ENCODE data around the gene MAP3K19. TPM values are rescaled to one million over a fixed set of nuclear protein-coding genes. Genes with fewer than 3 reads are reported as not detected.
"Not testable (repeated sequence)": the region's sequence is repeated elsewhere in the genome, so short reads cannot be mapped to it uniquely, and the experiment has no call there.

The MAP3K19 gene
- total RNA-seq, 2 donors from 2014 or later = not detected

- DNase-seq (ENCODE audit: low spot score) (no peak), ATAC-seq (ENCODE audit: insufficient number of reproducible peaks, low FRiP score, low read depth) (no peak)
- Histone ChIP-seq H3K4me3 (no peak overlapping the region), H3K27me3 (replicated peaks; ENCODE audit: insufficient read depth) (no peaks in the 10 kb centered on the region), H3K27ac (peak overlapping the region; percentile 23 to 24), H3K36me3 (no peaks in the 10 kb centered on the region), H3K4me1 (ENCODE audit: control insufficient read depth in 1 of 2, low read depth in 2 of 2) (peaks cover 8 to 36% of the 10 kb centered on the region in 2 donors), H3K9me3 (no peaks in the 10 kb centered on the region)
- TF ChIP-seq CTCF (IDR thresholded peaks at IDR 0.05) = no peak
Observed at GRCh38 chr2:135050684-135051083, 3.4 kb upstream of the MAP3K19 start.

- Histone ChIP-seq H3K27ac (peak overlapping the region; percentile 23 to 24), H3K36me3 (no peaks in the 10 kb centered on the region), H3K27me3 (replicated peaks; ENCODE audit: insufficient read depth) (no peaks in the 10 kb centered on the region), H3K4me1 (ENCODE audit: control insufficient read depth in 1 of 2, low read depth in 2 of 2) (peaks cover 8 to 33% of the 10 kb centered on the region in 2 donors), H3K4me3 (no peak overlapping the region), H3K9me3 (no peaks in the 10 kb centered on the region)
- TF ChIP-seq CTCF (IDR thresholded peaks at IDR 0.05) = no peak
- DNase-seq (ENCODE audit: low spot score) = no peak
- ATAC-seq (ENCODE audit: insufficient number of reproducible peaks, low FRiP score, low read depth) = no peak
Observed at GRCh38 chr2:135050132-135050531, 2.9 kb upstream of the MAP3K19 start.

- no peaks in the 10 kb centered on the region for H3K36me3 ChIP-seq
- H3K9me3 ChIP-seq = no peaks in the 10 kb centered on the region
- H3K27ac ChIP-seq = no peak overlapping the region
- no peak overlapping the region for H3K4me3 ChIP-seq
- peaks cover under 1 to 12% of the 10 kb centered on the region in 2 donors for H3K4me1 ChIP-seq (ENCODE audit: control insufficient read depth in 1 of 2, low read depth in 2 of 2)
- DNase-seq (ENCODE audit: low spot score) = no peak
- H3K27me3 ChIP-seq (replicated peaks; ENCODE audit: insufficient read depth) = no peaks in the 10 kb centered on the region
- ATAC-seq (ENCODE audit: insufficient number of reproducible peaks, low FRiP score, low read depth) = no peak
- TF ChIP-seq CTCF (IDR thresholded peaks at IDR 0.05) = no peak
Observed at GRCh38 chr2:135048122-135048521, 875 bp upstream of the MAP3K19 start.

- no peak for ATAC-seq (ENCODE audit: insufficient number of reproducible peaks, low FRiP score, low read depth)
- peak; percentile 18 for TF ChIP-seq CTCF (IDR thresholded peaks at IDR 0.05)
Observed at GRCh38 chr2:135043345-135043744, 3.9 kb downstream of the MAP3K19 start.

GRCh38 chr2:135037831-135038230 lies 9.4 kb downstream of the MAP3K19 start:
- no peak overlapping the region for H3K27ac ChIP-seq
- H3K9me3 ChIP-seq = no peaks in the 10 kb centered on the region
- no peak for TF ChIP-seq CTCF (IDR thresholded peaks at IDR 0.05)
- H3K27me3 ChIP-seq (replicated peaks; ENCODE audit: insufficient read depth) = no peaks in the 10 kb centered on the region
- no peaks in the 10 kb centered on the region for H3K36me3 ChIP-seq
- H3K4me3 ChIP-seq = no peak overlapping the region
- no peaks in the 10 kb centered on the region for H3K4me1 ChIP-seq (ENCODE audit: control insufficient read depth in 1 of 2, low read depth in 2 of 2)
- ATAC-seq (ENCODE audit: insufficient number of reproducible peaks, low FRiP score, low read depth) (no peak), DNase-seq (ENCODE audit: low spot score) (no peak)

More at GRCh38 chr2:135043345-135043744, 3.9 kb downstream of the MAP3K19 start:
- H3K27ac ChIP-seq = no peak overlapping the region
- no peaks in the 10 kb centered on the region for H3K4me1 ChIP-seq (ENCODE audit: control insufficient read depth in 1 of 2, low read depth in 2 of 2)
- H3K27me3 ChIP-seq (replicated peaks; ENCODE audit: insufficient read depth) = no peaks in the 10 kb centered on the region
- H3K4me3 ChIP-seq = no peak overlapping the region
- DNase-seq (ENCODE audit: low spot score) = no peak
- H3K36me3 ChIP-seq = no peaks in the 10 kb centered on the region
- H3K9me3 ChIP-seq = no peaks in the 10 kb centered on the region

GRCh38 chr2:135033216-135033615 lies 14.0 kb downstream of the MAP3K19 start:
- H3K4me1 ChIP-seq (ENCODE audit: control insufficient read depth in 1 of 2, low read depth in 2 of 2); H3K9me3 ChIP-seq; ATAC-seq (ENCODE audit: insufficient number of reproducible peaks, low FRiP score, low read depth); H3K27me3 ChIP-seq (replicated peaks; ENCODE audit: insufficient read depth); DNase-seq (ENCODE audit: low spot score); H3K4me3 ChIP-seq; H3K27ac ChIP-seq; H3K36me3 ChIP-seq: not testable (repeated sequence)
